Retinal pigment epithelial cell (primary cell): ENCODE measurements around the gene M1AP.
A peak's percentile ranks its signal among the peaks of the same experiment; 100 is the strongest.

Experiments used
- DNase-seq: peaks from one replicate; pipeline ENCODE4 v3.0.0-alpha.2; 2010; ENCODE audit warnings: low read depth
- H3K4me3 ChIP-seq: 2 replicates; pipeline ENCODE4 v1.5.1; 2011; ENCODE audit warnings: mild to moderate bottlenecking, low read length, control low read depth, moderate library complexity
- TF ChIP-seq, protein P1 (sequence below): conservative IDR thresholded peaks from 2 replicates; pipeline ENCODE4 v1.5.1; 2011; ENCODE audit warnings: low read depth, low read length, control low read depth, inconsistent platforms

M1AP gene

DNA sequence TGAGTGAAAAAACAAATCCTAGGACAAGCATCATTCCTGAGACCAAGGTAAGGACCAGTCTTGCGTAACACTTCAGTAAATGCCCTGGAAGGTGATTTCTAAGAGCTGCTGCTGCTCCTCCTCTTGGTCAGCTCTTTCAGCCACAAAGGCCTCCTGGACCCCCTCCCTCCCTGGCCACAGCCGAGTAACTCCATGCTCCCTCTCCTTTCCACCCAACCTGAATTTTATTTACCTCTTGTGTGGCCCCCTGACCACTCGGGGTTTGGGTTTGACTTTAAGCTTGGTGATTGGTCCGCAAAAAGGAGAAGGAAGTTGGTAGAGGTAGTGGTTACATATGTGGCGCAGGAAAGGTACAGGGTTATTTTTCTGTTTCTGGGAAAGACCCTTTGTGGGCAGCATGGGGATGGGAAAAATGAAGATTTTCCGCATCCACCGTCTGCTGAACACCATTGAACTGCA, 109.2 kb downstream of the M1AP start:
- no peak for DNase-seq
- H3K4me3 ChIP-seq = no peak overlapping the region
- TF ChIP-seq, protein P1, sequence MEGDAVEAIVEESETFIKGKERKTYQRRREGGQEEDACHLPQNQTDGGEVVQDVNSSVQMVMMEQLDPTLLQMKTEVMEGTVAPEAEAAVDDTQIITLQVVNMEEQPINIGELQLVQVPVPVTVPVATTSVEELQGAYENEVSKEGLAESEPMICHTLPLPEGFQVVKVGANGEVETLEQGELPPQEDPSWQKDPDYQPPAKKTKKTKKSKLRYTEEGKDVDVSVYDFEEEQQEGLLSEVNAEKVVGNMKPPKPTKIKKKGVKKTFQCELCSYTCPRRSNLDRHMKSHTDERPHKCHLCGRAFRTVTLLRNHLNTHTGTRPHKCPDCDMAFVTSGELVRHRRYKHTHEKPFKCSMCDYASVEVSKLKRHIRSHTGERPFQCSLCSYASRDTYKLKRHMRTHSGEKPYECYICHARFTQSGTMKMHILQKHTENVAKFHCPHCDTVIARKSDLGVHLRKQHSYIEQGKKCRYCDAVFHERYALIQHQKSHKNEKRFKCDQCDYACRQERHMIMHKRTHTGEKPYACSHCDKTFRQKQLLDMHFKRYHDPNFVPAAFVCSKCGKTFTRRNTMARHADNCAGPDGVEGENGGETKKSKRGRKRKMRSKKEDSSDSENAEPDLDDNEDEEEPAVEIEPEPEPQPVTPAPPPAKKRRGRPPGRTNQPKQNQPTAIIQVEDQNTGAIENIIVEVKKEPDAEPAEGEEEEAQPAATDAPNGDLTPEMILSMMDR = no peak

DNA sequence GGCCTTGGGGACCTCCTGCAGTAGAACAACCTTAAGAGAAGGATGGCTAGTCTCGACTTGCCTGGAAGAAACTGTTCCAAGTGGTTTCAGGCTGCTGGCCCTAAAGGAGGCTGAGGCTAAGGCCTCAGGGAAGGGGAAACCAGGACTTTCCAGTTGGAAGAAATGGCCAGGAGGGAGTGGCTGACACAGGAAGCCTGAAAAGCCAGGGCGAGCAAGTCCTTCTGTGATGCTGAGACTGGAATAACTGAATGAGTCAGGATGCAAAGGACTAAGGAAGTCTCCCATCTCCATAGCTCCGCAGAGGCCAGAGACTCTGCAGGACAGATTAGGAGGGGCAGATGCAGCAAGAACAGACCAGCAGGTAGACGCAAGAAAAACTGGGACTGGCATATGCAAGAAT, 111.0 kb downstream of the M1AP start:
- no peak for DNase-seq
- no peak overlapping the region for H3K4me3 ChIP-seq
- TF ChIP-seq, protein P1 = no peak

DNA sequence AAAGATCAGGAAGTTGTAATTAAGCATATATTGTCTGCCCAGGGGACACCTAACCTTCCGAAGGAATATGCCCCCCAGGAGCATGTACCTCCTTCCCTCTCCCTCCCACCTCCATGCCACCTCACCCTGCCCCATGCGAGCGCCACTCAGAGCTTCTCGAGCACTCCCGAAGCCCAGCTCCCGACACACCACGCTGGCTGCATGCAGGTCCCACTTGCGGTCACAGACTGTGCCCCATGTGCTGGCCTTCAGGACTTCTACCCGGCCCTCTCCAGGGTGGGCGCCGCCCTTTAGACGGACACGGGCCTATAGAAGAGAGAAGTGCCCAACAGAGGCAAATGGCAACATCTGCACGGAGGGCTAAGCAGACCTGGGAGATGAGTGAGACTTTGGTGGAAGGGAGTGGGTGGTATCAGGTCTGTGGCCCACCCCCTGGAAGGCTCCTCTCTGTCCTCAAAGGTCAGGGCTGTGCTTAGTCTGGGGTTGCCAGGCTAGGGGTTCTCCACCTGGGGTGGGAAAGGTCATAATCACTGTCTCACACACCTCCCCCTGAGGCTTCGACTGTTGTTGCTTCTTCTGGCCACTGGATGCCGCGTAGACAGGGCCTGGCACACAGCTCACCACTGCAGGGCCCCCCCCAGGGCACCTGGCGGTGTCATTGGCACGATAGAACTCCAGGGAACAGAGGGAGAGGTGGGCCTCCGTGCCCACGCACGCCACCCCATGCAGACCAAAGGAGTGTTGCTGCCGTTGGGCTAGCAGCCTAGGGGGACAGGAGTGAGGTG, 111.8 kb downstream of the M1AP start:
- no peak for DNase-seq
- TF ChIP-seq, protein P1 = no peak
- no peak overlapping the region for H3K4me3 ChIP-seq

DNA sequence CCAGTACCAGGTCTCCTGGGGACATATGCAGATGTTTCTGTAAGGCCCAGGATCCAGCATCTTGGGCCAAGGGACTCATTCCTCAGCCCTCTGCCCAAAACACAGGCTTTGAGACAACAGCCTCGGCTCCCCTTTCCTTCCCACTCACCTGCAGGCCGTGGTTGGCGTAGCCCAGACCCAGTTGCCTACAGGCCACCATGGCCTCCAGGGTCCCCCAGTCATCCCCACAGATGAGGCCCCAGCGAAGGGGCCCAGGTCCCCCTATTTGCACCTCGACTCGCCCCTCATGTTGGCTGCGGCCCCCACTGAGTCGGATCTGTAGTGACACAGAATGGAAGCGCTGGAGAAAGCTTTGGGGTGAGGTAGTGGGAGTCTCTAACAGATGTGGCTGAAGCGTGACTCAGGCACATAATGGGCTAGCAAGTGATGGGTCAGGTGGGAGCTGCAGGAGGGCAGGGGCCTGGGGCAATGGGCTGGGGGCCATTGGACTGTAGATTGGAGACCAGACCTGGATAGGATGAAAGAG, 112.6 kb downstream of the M1AP start:
- no peak for DNase-seq
- H3K4me3 ChIP-seq = no peak overlapping the region
- TF ChIP-seq, protein P1 = no peak

DNA sequence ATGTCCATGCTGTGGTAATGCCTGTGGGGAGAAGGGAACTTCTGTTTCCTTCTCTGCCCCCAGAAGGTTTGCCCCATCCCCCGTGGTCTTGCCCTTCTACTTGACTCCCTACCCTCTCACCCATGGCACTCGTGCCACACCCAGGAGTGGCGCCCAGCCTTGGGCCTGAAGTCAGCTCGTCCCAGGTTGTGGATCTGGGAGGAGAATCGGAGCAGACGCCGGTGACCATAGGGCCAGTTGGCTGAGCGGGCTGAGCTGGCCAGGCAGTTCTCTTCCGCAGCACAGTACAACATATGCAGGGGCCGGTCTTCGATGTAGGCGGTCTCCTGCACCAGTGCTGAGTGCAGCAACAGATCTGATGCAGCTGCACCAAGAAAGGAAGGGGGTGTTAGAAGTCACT, 113.7 kb downstream of the M1AP start:
- H3K4me3 ChIP-seq = no peak overlapping the region
- TF ChIP-seq, protein P1 = no peak
- DNase-seq = no peak

DNA sequence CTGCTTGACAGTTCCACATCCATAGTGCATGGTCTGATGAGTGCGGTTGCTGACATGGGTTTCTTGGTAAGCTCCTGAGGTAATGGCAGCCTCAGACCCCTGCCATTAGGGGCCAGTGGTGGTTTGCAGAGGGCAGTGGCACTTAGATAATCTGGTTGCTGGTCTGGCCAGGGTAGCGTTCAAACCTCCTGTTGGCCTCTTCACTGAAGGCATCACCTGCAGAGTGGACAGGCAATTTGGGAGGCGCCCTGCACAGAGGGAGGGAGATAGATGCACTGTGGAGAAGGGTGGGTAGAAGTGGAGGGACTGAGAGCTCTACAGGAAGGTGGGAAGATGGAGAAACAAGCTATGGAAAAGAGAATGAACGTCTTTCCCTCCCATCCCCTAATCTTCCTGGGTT, 114.7 kb downstream of the M1AP start:
- H3K4me3 ChIP-seq = no peak overlapping the region
- no peak for DNase-seq
- TF ChIP-seq, protein P1 = no peak

DNA sequence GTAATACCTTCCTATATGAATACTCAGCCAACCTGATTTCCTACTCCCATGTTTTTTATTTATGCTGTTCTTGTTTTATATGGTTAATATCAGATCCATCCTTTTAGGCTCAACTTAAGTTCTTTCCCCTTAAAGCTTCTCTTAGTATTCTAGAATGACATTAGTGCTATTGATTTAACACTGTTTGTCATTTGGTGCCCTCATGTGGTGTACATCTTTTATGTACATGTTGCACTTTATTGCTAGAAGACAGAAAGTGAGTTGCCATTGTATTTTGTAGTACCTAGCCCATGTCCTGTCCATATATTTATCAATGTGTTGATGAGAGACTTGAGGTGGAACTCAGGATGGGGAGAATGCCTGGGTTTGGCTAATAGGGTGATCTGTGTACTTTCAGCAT, 115.9 kb downstream of the M1AP start:
- no peak for DNase-seq
- TF ChIP-seq, protein P1 = peak; percentile 25
- no peak overlapping the region for H3K4me3 ChIP-seq
